HG02870 (cell line): ENCODE data around the gene CCDC192.
"Not testable (repeated sequence)": the region's sequence is repeated elsewhere in the genome, so short reads cannot be mapped to it uniquely, and the experiment has no call there.

ENCODE experiments used
- ATAC-seq: cut with Tn5 transposase; IDR thresholded peaks from one replicate; pipeline ENCODE4 v1.9.1; 2021; ENCODE audit warnings: mild to moderate bottlenecking, moderate library complexity; ENCODE audit not compliant: unreplicated experiment

The CCDC192 gene

GRCh38 chr5:127758766-127759283, 55.6 kb downstream of the CCDC192 start:
- no peak for ATAC-seq

GRCh38 chr5:127761869-127762268, 58.7 kb downstream of the CCDC192 start:
- no peak for ATAC-seq

GRCh38 chr5:127762412-127762811, 59.2 kb downstream of the CCDC192 start:
- no peak for ATAC-seq

- no peak for ATAC-seq
These were observed 63.6 kb downstream of the CCDC192 start for GRCh38 chr5:127766676-127767335.

GRCh38 chr5:127769386-127769785, 66.2 kb downstream of the CCDC192 start:
- no peak for ATAC-seq

GRCh38 chr5:127770272-127770671, 67.1 kb downstream of the CCDC192 start:
- ATAC-seq, result no peak

- no peak for ATAC-seq
These were observed 69.3 kb downstream of the CCDC192 start for GRCh38 chr5:127772531-127772930.

GRCh38 chr5:127774221-127774620, 71.0 kb downstream of the CCDC192 start:
- ATAC-seq, result no peak

GRCh38 chr5:127776477-127776876, 73.3 kb downstream of the CCDC192 start:
- ATAC-seq, result no peak

- no peak for ATAC-seq
These were observed 74.8 kb downstream of the CCDC192 start for GRCh38 chr5:127777957-127778356.

GRCh38 chr5:127782450-127782849, 79.3 kb downstream of the CCDC192 start:
- not testable (repeated sequence) for ATAC-seq

GRCh38 chr5:127785098-127785927, 82.1 kb downstream of the CCDC192 start:
- peak; percentile 88 for ATAC-seq

GRCh38 chr5:127791439-127791838, 88.2 kb downstream of the CCDC192 start:
- ATAC-seq, result no peak

GRCh38 chr5:127791908-127792307, 88.7 kb downstream of the CCDC192 start:
- ATAC-seq, result not testable (repeated sequence)

GRCh38 chr5:127793052-127793451, 89.9 kb downstream of the CCDC192 start:
- ATAC-seq, result no peak

GRCh38 chr5:127793879-127794278, 90.7 kb downstream of the CCDC192 start:
- ATAC-seq, result no peak

GRCh38 chr5:127796211-127796610, 93.0 kb downstream of the CCDC192 start:
- no peak for ATAC-seq

- no peak for ATAC-seq
These were observed 96.2 kb downstream of the CCDC192 start for GRCh38 chr5:127799293-127799905.

- no peak for ATAC-seq
These were observed 98.7 kb downstream of the CCDC192 start for GRCh38 chr5:127801751-127802476.

- ATAC-seq, result no peak
These were observed 99.3 kb downstream of the CCDC192 start for GRCh38 chr5:127802477-127802865.

GRCh38 chr5:127804886-127805426, 101.8 kb downstream of the CCDC192 start:
- ATAC-seq, result no peak
